H1 (cell line): Measurements from ENCODE around the gene NREP. TPM values are rescaled to one million over a fixed set of nuclear protein-coding genes. Genes with fewer than 3 reads are reported as not detected.

Source experiments
- CTCF ChIA-PET: fragments of 300-600 bp; sonication (Branson Sonifier 250); formaldehyde crosslinking; loops from one replicate; lab custom pipeline; 2021; ENCODE audit not compliant: partially characterized antibody; lab: Charles Lee
- POLR2A ChIA-PET: fragments of 300-600 bp; sonication (Branson Sonifier 250); formaldehyde crosslinking; loops from one replicate; lab custom pipeline; 2021; ENCODE audit warnings: inconsistent platforms; ENCODE audit not compliant: partially characterized antibody; lab: Charles Lee
- DNase-seq, 2 experiments: peaks; one replicate each; pipeline versions ENCODE4 v3.0.0 to v3.0.0-alpha.2; 2010 to 2022; ENCODE audit warnings: low spot score in 2 of 2, low read depth in 1 of 2, mixed read lengths in 1 of 2
- FAIRE-seq: peaks from 2 replicates; lab custom pipeline; 2011; peaks lifted over from hg19 to GRCh38; lab: Jason Lieb, UNC
- H2AFZ ChIP-seq: 2 replicates; pipeline ENCODE4 v1.8.1; 2012; ENCODE audit warnings: low read length, inconsistent platforms
- H2AK5ac ChIP-seq: 2 replicates; pipeline ENCODE4 v1.6.1; 2013; ENCODE audit warnings: low read depth, low read length
- H2BK120ac ChIP-seq: replicated peaks from 2 replicates; pipeline ENCODE3; 2013; ENCODE audit warnings: low read depth, low read length, inconsistent platforms
- H2BK12ac ChIP-seq: 2 replicates; pipeline ENCODE4 v1.6.1; 2013; ENCODE audit warnings: low read depth, low read length
- H2BK15ac ChIP-seq: 2 replicates; pipeline ENCODE4 v1.6.1; 2013; ENCODE audit warnings: low read length
- H2BK20ac ChIP-seq: 2 replicates; pipeline ENCODE4 v1.6.1; 2013; ENCODE audit warnings: low read length
- H2BK5ac ChIP-seq: 2 replicates; pipeline ENCODE4 v1.6.1; 2013; ENCODE audit warnings: low read depth, low read length
- H3K14ac ChIP-seq: 2 replicates; pipeline ENCODE4 v1.6.1; 2013; ENCODE audit warnings: inconsistent platforms; ENCODE audit not compliant: insufficient read length
- H3K18ac ChIP-seq: 2 replicates; pipeline ENCODE4 v1.6.1; 2013; ENCODE audit warnings: low read length; ENCODE audit errors: extremely low read depth
- H3K23ac ChIP-seq: 2 replicates; pipeline ENCODE4 v1.6.1; 2013; ENCODE audit warnings: inconsistent platforms; ENCODE audit not compliant: insufficient read length
- H3K23me2 ChIP-seq: 2 replicates; pipeline ENCODE4 v1.6.1; 2013; ENCODE audit warnings: low read depth, low read length
- H3K27ac ChIP-seq: 2 replicates; pipeline ENCODE4 v1.6.1; 2011; ENCODE audit warnings: low read depth, low read length, inconsistent platforms
- H3K27me3 ChIP-seq, 4 experiments: replicated peaks in 1 of 4; 1 replicate in 1 of 4; 2 replicates in 3 of 4; pipeline versions ENCODE4 v1.6.1 to v1.8.1; 2011 to 2013; ENCODE audit warnings: low read length in 3 of 4, mild to moderate bottlenecking in 3 of 4, inconsistent platforms in 2 of 4, mixed read lengths in 2 of 4, moderate library complexity in 1 of 4; ENCODE audit not compliant: control insufficient read depth in 3 of 4, insufficient read depth in 3 of 4; ENCODE audit errors: extremely low read depth in 1 of 4
- H3K36me3 ChIP-seq, 4 experiments: 2 replicates each; pipeline versions ENCODE4 v1.6.1 to v1.8.1; 2011 to 2013; ENCODE audit warnings: mild to moderate bottlenecking in 4 of 4, low read length in 3 of 4, moderate library complexity in 2 of 4, control low read depth in 1 of 4, inconsistent platforms in 1 of 4; ENCODE audit not compliant: insufficient read depth in 4 of 4, control insufficient read depth in 2 of 4
- H3K4ac ChIP-seq: replicated peaks from 2 replicates; pipeline ENCODE3; 2013; ENCODE audit warnings: low read length, low read depth, mixed read lengths, inconsistent platforms; ENCODE audit not compliant: insufficient read length
- H3K4me1 ChIP-seq, 4 experiments: replicated peaks in 1 of 4; 1 replicate in 1 of 4; 2 replicates in 3 of 4; pipeline versions ENCODE4 v1.6.1 to v1.8.1; 2011 to 2013; ENCODE audit warnings: low read length in 3 of 4, inconsistent platforms in 2 of 4, mixed read lengths in 1 of 4; ENCODE audit not compliant: insufficient read depth in 4 of 4, control insufficient read depth in 3 of 4
- H3K4me2 ChIP-seq, 2 experiments: 2 replicates each; pipeline versions ENCODE4 v1.6.1 to v1.8.1; 2011 to 2013; ENCODE audit warnings: low read depth in 2 of 2, low read length in 2 of 2, control low read depth in 1 of 2, inconsistent platforms in 1 of 2, mild to moderate bottlenecking in 1 of 2; ENCODE audit not compliant: insufficient read depth in 1 of 2
- H3K4me3 ChIP-seq, 4 experiments: fragments of 200-600, 300-600 bp in 1 of 4; sonication (generic), shearing (Covaris generic), sonication (Bioruptor Twin) in 1 of 4; 2 replicates each; pipeline versions ENCODE4 v1.5.1 to v1.8.1; 2011 to 2016; ENCODE audit warnings: low read length in 4 of 4, low read depth in 3 of 4, control low read depth in 2 of 4, inconsistent platforms in 2 of 4, mild to moderate bottlenecking in 2 of 4, mixed read lengths in 1 of 4, moderate library complexity in 1 of 4; ENCODE audit not compliant: insufficient read depth in 2 of 4; ENCODE audit errors: extremely low read depth in 1 of 4
- H3K56ac ChIP-seq: replicated peaks from 2 replicates; pipeline ENCODE3; 2013; ENCODE audit warnings: low read depth, mild to moderate bottlenecking, mixed read lengths, low read length, inconsistent platforms; ENCODE audit not compliant: insufficient read length
- H3K79me1 ChIP-seq: 2 replicates; pipeline ENCODE4 v1.6.1; 2013; ENCODE audit warnings: low read depth, low read length, control low read depth
- H3K79me2 ChIP-seq, 2 experiments: 2 replicates each; pipeline versions ENCODE4 v1.6.1 to v1.8.1; 2012 to 2013; ENCODE audit warnings: low read length in 2 of 2, mild to moderate bottlenecking in 2 of 2, inconsistent platforms in 1 of 2; ENCODE audit not compliant: insufficient read depth in 2 of 2, control insufficient read depth in 1 of 2
- H3K9ac ChIP-seq, 4 experiments: replicated peaks in 1 of 4; 1 replicate in 1 of 4; 2 replicates in 3 of 4; pipeline versions ENCODE4 v1.6.1 to v1.8.1; 2011 to 2013; ENCODE audit warnings: low read depth in 3 of 4, low read length in 3 of 4, control low read depth in 2 of 4, mild to moderate bottlenecking in 2 of 4, moderate library complexity in 2 of 4, inconsistent platforms in 1 of 4; ENCODE audit errors: extremely low read depth in 1 of 4
- H3K9me3 ChIP-seq, 2 experiments: 2 replicates each; pipeline versions ENCODE4 v1.6.1 to v1.8.1; 2012 to 2013; ENCODE audit warnings: mild to moderate bottlenecking in 2 of 2, moderate library complexity in 2 of 2, control low read depth in 1 of 2, inconsistent platforms in 1 of 2, low read depth in 1 of 2, low read length in 1 of 2, mixed read lengths in 1 of 2; ENCODE audit not compliant: insufficient read depth in 2 of 2
- H4K20me1 ChIP-seq, 2 experiments: replicated peaks in 1 of 2; 2 replicates each; pipeline versions ENCODE3 to v1.8.1; 2011 to 2013; ENCODE audit warnings: inconsistent platforms in 2 of 2, low read length in 2 of 2, mild to moderate bottlenecking in 1 of 2; ENCODE audit not compliant: insufficient read depth in 2 of 2, control insufficient read depth in 1 of 2
- H4K5ac ChIP-seq: 2 replicates; pipeline ENCODE4 v1.6.1; 2013; ENCODE audit warnings: low read length, low read depth, mixed read lengths, inconsistent platforms; ENCODE audit not compliant: insufficient read length
- H4K8ac ChIP-seq: 2 replicates; pipeline ENCODE4 v1.8.0; 2013; ENCODE audit warnings: mild to moderate bottlenecking, moderate library complexity, low read length, inconsistent platforms; ENCODE audit not compliant: insufficient read depth; ENCODE audit errors: extremely low read depth
- H4K91ac ChIP-seq: replicated peaks from 2 replicates; pipeline ENCODE3; 2013; ENCODE audit warnings: low read length, mixed read lengths, inconsistent platforms; ENCODE audit not compliant: insufficient read length
- FOSL1 ChIP-seq: IDR thresholded peaks from 2 replicates; pipeline ENCODE4 v1.6.1; 2011; ENCODE audit warnings: mild to moderate bottlenecking, low read depth, low read length, moderate library complexity; ENCODE audit not compliant: insufficient read depth
- GTF2F1 ChIP-seq: IDR thresholded peaks from 2 replicates; pipeline ENCODE4 v1.6.1; 2012; ENCODE audit warnings: low read depth, low read length, improper control_type of control experiment, borderline replicate concordance
- HDAC2 ChIP-seq, 2 experiments: fragments of 300-600 bp in 1 of 2; sonication (generic) in 1 of 2; IDR thresholded peaks; 2 replicates each; pipeline ENCODE4 v1.6.1; 2011 to 2012; ENCODE audit warnings: low read depth in 2 of 2, low read length in 2 of 2, mild to moderate bottlenecking in 2 of 2, moderate library complexity in 2 of 2, borderline replicate concordance in 1 of 2, inconsistent platforms in 1 of 2
- KDM4A ChIP-seq: IDR thresholded peaks from one replicate; pipeline ENCODE4 v1.7.1; 2012; ENCODE audit warnings: low read depth, mild to moderate bottlenecking, moderate library complexity, low read length, inconsistent platforms; ENCODE audit not compliant: severe bottlenecking
- NRF1 ChIP-seq: IDR thresholded peaks from 2 replicates; pipeline ENCODE4 v1.6.1; 2011; ENCODE audit warnings: mild to moderate bottlenecking, low read depth, low read length, improper control_type of control experiment
- POLR2A ChIP-seq, 2 experiments: IDR thresholded peaks; 1 replicate in 1 of 2; 2 replicates in 1 of 2; pipeline ENCODE4 v1.6.1; 2011; ENCODE audit warnings: low read depth in 2 of 2, low read length in 2 of 2, mild to moderate bottlenecking in 2 of 2; ENCODE audit errors: control extremely low read depth in 1 of 2
- RXRA ChIP-seq: IDR thresholded peaks from 2 replicates; pipeline ENCODE4 v1.6.1; 2011; ENCODE audit warnings: low read depth, mild to moderate bottlenecking, low read length, moderate library complexity; ENCODE audit not compliant: insufficient read depth
- SUZ12 ChIP-seq: fragments of 200-600 bp; sonication (generic); IDR thresholded peaks from 2 replicates; pipeline ENCODE4 v1.6.1; 2012; ENCODE audit warnings: mild to moderate bottlenecking, inconsistent platforms, low read length, moderate library complexity, mixed read lengths
- TBP ChIP-seq: IDR thresholded peaks from 2 replicates; pipeline ENCODE4 v1.6.1; 2011; ENCODE audit warnings: low read depth, low read length, improper control_type of control experiment
- WGBS, 2 experiments: shearing (Covaris generic) in 1 of 2; methylation state at CpG; one replicate each; pipeline versions ENCODE4 v1.1.6 to v1.1.7; 2013 to 2015; ENCODE audit warnings: low lambda C conversion rate in 2 of 2, mixed read lengths in 2 of 2, inconsistent platforms in 1 of 2, low coverage in 1 of 2, missing lambda C conversion rate in 1 of 2; ENCODE audit not compliant: insufficient replicate concordance in 2 of 2, insufficient coverage in 1 of 2, insufficient read length in 1 of 2; ENCODE audit errors: extremely low coverage in 1 of 2, missing lambda C conversion rate in 1 of 2; 5-methylcytosine and 5-hydroxymethylcytosine counted together
- polyA plus RNA-seq, 7 experiments: library from polyadenylated mRNA; depleted of rRNA in 3 of 7; stranded (reverse) in 5 of 7; unstranded in 2 of 7; fragments of >200 nt in 5 of 7; fragments of 200-250 nt in 2 of 7; gene quantifications; 1 replicate in 5 of 7; 2 replicates in 1 of 7; 4 replicates in 1 of 7; pipeline versions ENCODE4 v1.2.1 to v1.2.3, GENCODE V29; 2011 to 2013; ENCODE audit warnings: missing spikeins in 2 of 7, mixed read lengths in 2 of 7
- total RNA-seq: library from RNA; stranded (reverse); fragmentation: NEBNext Ultra II Directional; extraction: Animal tissue kit (Norgen Biotek cat#: 25700); gene quantifications from 2 replicates; pipeline ENCODE4 v1.2.1, GENCODE V29; 2021
- TF ChIP-seq, protein P1 (sequence below), 3 experiments: IDR thresholded peaks; 1 replicate in 2 of 3; 2 replicates in 1 of 3; pipeline versions ENCODE4 v1.5.1 to v1.6.1; 2011; ENCODE audit warnings: low read length in 3 of 3, mild to moderate bottlenecking in 3 of 3, inconsistent platforms in 2 of 3, low read depth in 1 of 3, moderate library complexity in 1 of 3; ENCODE audit not compliant: insufficient read depth in 1 of 3; ENCODE audit errors: control extremely low read depth in 1 of 3

The NREP gene
- total and polyA plus RNA-seq, 2 of the 8 experiments (the other 6 are each of a cell fraction or from before 2014, with no cell fraction given), result 254 to 301 TPM

DNA sequence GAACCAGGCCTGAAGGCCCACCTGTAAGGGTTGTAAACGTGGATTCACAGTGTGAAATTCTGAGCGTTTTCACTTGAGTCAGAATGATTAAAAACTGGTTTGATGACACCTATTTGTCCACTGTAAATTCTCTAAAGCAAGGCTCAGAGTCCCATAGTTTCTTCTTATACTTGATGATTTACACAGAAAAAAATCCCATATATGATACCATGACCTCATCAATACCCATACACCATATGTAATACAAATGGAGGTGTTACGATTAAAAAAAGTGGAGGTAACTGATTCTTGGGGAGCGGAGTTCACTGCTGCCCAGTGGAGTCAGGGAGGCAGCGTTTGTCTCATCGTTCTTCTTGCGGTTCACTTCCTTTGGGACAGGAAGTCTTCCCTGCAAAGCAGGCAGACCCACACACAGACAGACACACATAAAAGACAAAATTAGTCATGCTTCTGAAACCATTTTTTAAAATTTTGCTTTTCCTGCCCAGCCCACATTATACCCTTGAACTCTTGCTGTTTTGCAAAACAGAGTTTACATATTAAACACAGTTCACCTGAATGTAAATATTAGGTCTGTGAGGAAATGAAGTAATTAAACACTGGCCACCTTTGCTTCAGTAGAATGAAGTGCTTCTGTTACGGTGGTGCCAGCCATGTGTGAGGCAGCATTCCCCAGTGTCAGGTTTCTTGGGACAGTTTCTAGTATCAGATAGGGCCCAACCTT is 26.2 kb downstream of the NREP start:
- Histone ChIP-seq H3K4me3 (no peak overlapping the region), H4K20me1 (peaks cover 0 to 2% of the 10 kb centered on the region in 2 experiments), H4K91ac (no peak overlapping the region), H4K5ac (no peak overlapping the region), H2BK20ac (no peak overlapping the region), H2BK12ac (no peak overlapping the region), H3K14ac (no peak overlapping the region), H3K4me1 (0 out of 7 replicates have a peak, but pooled peaks cover 0 to 2% (median 0%) of the 10 kb centered on the region in 4 experiments), H3K56ac (no peak overlapping the region), H3K27me3 (no peaks in the 10 kb centered on the region), H3K23me2 (no peaks in the 10 kb centered on the region), H2BK120ac (no peak overlapping the region), H3K18ac (no peak overlapping the region), H2AK5ac (no peak overlapping the region), H3K27ac (no peak overlapping the region), H2AFZ (no peak overlapping the region), H3K4me2 (no peak overlapping the region), H3K23ac (no peak overlapping the region), H2BK15ac (no peak overlapping the region), H3K9ac (no peak overlapping the region), H3K9me3 (no peaks in the 10 kb centered on the region), H2BK5ac (no peak overlapping the region), H4K8ac (no peak overlapping the region), H3K4ac (no peak overlapping the region), H3K36me3 (peaks cover 11 to 68% (median 26%) of the 10 kb centered on the region in 4 experiments), H3K79me1 (no peaks in the 10 kb centered on the region; the same call in 1 of the 2 replicates), H3K79me2 (peaks cover 0 to 9% of the 10 kb centered on the region in 2 experiments; a peak in 2 of 4 replicates)
- 97% methylated on average over 8 of the region's 8 CpGs; no CpG with 5 or more reads in 1 of the 2 experiments for WGBS, 2 experiments
- DNase-seq (no peak), FAIRE-seq (no peak)
- ChIA-PET POLR2A (no interaction called here), CTCF (no interaction called here)
- TF ChIP-seq NRF1 (no peak), TBP (no peak), RXRA (no peak), POLR2A (IDR thresholded peaks at IDR 0.05; ENCODE audit: control extremely low read depth in 1 of 2, low read depth in 2 of 2, low read length in 2 of 2) (no peak), SUZ12 (no peak), KDM4A (no peak), GTF2F1 (no peak), HDAC2 (IDR thresholded peaks at IDR 0.05; ENCODE audit: borderline replicate concordance in 1 of 2, low read depth in 2 of 2, low read length in 2 of 2) (no peak), FOSL1 (no peak)
- TF ChIP-seq, protein P1, sequence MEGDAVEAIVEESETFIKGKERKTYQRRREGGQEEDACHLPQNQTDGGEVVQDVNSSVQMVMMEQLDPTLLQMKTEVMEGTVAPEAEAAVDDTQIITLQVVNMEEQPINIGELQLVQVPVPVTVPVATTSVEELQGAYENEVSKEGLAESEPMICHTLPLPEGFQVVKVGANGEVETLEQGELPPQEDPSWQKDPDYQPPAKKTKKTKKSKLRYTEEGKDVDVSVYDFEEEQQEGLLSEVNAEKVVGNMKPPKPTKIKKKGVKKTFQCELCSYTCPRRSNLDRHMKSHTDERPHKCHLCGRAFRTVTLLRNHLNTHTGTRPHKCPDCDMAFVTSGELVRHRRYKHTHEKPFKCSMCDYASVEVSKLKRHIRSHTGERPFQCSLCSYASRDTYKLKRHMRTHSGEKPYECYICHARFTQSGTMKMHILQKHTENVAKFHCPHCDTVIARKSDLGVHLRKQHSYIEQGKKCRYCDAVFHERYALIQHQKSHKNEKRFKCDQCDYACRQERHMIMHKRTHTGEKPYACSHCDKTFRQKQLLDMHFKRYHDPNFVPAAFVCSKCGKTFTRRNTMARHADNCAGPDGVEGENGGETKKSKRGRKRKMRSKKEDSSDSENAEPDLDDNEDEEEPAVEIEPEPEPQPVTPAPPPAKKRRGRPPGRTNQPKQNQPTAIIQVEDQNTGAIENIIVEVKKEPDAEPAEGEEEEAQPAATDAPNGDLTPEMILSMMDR (IDR thresholded peaks at IDR 0.05; ENCODE audit: control extremely low read depth in 1 of 3, insufficient read depth in 1 of 3, low read depth in 1 of 3, low read length in 3 of 3), result no peak
